NK-92 treated with Interleukin-12 subunit alpha and Interleukin-12 subunit beta, amount 100 ng/mL, for 24 hours (cell line): ENCODE data around the gene AGAP1.
"Not testable (repeated sequence)": the region's sequence is repeated elsewhere in the genome, so short reads cannot be mapped to it uniquely, and the experiment has no call there.

Experiments
- DNase-seq: peaks from one replicate; lab custom pipeline; 2025; lab: John Stamatoyannopoulos, UW

The AGAP1 gene

DNA sequence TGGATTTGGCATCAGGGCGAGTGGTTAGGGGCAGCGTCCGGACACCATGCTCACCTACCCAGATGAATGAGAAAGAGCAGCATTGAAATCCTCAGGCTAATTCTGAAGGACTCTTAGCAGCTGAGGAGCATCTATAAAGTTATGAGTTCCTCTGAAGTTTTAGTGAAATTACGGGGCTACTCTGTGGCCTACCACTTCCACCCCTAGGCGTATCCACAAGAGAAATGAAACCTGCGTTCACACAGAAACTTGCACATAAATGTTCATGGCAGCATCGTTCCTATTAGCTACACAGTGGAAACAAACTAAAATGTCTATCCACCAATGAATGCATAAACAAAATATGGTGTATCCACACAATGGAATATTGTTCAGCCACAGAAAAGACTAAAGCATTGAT, 576.4 kb downstream of the AGAP1 start:
- no peak for DNase-seq

DNA sequence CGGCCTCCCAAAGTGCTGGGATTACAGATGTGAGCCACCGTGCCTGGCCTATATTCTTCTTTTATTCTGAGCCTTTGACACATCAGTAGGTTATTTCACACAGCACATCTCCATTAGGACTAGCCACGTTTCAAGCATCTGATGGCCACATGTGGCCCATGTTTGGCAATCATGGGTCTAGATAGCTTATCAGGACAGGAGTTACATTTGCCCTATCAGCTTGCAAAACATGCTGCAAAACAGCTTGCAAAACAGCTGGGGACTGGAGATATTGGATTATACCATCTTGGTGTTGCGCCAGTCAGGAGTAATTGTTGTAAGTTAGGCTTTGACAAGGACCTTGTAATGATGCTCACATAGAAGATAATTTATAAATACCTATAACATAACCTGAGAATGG, 579.4 kb downstream of the AGAP1 start:
- no peak for DNase-seq

GRCh38 chr2:236073867-236074655, 580.2 kb downstream of the AGAP1 start:
- no peak for DNase-seq

DNA sequence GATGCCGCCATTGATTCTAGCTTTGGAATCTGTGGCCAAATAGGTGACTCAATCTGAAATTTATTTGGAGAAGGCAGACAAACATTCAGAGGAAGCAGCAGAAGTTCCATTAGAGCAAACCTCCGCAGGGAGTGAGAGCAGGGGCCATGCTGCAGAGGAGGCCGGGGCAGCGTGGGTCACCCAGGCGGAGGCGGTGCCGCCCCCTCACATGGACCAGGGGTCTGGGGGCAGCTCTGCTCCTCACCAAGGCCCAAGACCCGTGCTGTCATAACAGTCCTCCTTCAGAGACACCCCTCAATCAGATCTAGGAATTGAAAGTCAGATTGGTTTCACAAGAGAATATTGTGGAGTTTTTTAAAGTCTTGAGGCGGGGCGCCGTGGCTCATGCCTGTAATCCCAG, 582.0 kb downstream of the AGAP1 start:
- no peak for DNase-seq

DNA sequence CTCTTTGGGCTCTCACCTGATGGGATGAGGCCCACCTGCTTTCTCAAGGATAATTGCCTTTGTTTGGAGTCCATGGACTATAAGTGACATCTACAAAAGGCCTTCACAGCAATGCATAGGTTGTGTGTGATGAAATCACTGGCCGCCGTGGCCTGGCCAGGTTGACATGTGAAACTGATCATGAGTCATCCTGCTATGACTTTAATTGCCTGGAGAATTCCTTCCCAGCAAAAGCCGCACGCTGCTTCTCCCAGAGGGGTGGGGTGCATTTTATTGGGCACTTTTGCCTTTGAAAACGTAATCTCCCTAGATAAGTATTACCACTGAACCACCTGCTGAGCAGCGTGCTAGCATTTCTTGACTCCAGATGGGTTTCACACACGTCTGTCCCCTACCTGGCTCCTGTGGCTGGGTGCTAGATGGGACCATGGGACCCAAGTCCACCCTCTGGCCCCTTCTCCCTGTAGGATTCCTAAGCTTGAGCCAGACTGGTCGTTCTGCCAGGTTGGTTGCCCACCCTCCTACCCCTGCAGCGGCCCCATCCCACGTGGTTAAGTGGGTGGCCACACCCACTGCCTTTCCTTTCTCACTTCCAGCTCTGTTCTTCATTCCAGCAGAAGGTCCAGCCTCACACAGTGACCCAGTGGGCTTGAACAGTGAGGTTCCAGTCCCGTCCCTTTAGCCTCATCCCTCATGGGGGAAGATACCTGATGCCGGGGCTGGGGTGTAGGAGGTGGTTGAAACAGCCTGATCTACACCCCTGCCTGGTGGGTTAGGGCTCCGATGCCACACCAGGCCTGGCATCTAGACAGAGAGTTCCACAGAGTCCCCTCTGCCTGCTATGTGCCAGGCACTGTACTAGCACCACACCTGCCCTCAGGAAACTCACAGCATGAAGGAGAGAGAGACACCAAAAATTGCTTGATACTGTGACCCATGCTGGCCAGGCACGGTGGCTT, 584.7 kb downstream of the AGAP1 start:
- no peak for DNase-seq

DNA sequence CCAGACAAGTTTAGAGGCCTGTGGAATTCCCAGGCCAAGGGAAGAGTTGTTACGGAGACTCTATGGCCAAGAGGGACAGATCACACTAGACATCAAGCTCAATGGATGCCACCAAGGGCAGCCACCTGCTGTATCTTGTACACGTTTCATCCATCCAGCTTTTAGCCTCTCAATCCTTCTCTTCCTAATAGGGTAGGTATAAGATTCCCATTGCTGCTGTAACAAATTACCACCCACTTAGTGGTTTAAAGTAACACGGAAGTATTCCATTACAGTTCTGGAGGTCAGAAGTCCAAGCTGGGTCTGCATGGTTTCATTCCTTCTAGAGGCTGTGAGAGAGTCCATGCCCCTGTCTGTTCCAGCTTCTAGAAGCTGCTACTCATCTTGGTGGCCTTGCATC, 586.6 kb downstream of the AGAP1 start:
- DNase-seq, result no peak

DNA sequence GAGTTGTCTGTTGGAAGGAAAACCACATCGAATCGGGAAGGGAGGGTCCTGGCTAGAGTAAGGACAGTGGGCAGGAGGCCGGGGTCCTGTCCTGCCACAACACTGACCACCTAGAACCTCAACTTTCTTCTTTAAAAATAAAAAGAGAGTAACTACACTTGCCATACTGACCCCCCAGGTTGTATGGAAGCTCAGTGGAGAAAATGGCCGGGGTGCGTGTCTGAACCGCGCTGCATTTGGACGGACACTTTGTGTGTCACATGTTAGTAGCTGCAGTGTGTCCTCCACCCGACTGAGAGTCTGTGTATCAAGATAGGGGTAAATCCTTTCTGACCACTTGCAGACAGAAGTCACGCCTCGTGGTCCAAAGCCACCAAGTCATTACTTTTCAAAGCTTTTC, 587.3 kb downstream of the AGAP1 start:
- no peak for DNase-seq

DNA sequence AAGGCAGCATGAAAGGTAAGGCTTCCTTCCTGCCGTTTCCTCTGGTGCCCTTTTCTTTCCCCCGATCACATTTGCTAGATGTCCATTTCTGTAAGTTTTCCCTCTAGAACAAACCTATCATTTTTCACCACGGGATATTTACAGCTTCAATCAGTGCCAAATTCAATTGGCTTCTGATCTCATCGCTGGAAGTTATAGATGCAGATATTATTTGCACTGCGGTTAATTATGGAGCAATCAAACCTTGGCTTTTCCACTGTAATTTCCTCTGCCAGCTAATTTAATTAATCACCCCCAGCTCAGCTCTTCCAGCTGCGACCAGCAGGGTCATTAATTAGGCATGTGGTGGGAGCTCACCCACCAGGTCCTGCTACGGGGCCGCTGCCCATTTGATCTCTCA, 588.2 kb downstream of the AGAP1 start:
- no peak for DNase-seq

DNA sequence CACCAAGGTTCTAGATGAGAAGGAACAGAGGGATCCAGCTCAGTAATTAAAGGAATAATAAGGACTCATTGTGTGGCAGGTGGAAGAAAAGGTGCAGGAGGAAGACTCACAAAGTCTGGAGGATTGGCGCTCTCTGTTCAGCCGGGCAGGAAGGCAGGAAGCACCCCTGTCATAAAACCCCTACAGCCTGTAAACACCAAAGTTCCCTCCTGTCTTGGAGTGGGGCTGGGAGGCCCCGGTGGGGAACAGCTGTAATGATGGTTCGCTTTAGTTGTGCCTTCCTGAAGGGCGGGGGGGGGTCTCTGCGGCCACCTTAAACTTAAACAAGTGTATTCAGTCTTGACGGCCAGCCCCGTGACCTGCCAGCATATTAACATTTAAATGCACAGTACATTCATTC, 590.1 kb downstream of the AGAP1 start:
- DNase-seq, result no peak

DNA sequence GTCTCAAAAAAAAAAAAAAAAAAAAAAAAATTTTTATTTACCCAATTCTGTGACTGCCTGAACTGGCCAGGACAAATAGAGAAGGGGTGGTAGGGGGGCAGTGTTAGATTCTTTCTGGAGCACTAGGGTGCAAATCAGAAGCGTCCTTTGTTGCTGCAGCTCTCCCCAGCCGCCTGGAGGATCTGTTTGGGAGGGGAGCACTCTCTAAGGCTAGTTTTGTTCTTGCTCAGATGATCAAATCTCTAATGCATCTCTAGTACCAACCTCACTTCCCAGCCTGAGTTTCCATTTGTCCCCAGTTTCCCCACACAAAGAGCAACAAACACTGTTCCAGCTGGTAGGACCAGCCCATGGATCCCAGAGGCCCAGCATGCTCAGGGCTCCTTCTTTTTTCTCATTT, 591.4 kb downstream of the AGAP1 start:
- DNase-seq, result no peak

DNA sequence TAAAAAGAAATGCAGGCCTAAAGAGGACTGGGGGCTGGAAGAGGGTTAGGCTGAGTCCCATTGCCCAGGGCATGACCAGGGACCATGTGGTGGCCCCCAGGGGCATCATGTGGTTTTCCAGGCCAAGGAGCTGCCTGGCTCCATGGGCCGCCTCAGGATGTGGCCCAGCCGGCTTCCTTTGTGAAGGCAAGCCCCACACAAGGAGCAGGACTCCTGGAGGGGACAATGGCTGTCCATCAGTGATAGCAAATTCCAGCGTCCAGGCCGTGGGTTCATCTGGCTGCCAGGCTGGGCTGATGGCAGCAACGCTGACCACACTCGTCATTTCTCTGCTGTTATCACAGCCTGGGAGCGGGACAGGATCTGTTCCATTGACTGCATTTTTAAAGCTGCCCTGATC, 591.8 kb downstream of the AGAP1 start:
- DNase-seq, result no peak

DNA sequence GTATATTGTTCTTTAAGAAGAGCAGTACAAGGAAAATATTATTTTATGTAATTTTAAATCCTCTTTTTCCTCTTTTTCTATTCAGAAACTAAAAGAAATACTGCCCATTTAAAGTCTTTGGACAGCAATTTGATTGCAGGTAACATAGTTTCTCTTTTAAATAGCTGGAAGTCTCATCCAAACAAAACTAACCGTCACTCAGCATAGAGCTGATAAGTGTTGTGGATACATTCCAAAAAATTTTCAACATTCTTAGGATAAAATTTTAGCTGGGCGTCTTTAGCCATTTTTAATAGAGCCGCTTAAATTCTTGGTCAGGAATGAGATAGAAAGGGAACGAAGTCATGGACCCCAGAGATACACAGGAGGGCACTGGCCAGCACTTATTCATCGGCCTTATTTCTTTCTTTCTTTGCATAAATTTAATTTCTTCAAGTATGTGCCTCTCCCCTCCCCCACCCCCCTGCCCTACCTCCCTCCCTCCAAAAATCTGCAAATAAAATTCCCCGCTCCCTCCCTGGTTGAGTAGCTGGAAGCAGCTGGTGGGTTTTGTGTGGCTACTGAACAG, 592.6 kb downstream of the AGAP1 start:
- DNase-seq, result no peak

- DNase-seq, result no peak
These were observed 593.2 kb downstream of the AGAP1 start for GRCh38 chr2:236086971-236087465.

DNA sequence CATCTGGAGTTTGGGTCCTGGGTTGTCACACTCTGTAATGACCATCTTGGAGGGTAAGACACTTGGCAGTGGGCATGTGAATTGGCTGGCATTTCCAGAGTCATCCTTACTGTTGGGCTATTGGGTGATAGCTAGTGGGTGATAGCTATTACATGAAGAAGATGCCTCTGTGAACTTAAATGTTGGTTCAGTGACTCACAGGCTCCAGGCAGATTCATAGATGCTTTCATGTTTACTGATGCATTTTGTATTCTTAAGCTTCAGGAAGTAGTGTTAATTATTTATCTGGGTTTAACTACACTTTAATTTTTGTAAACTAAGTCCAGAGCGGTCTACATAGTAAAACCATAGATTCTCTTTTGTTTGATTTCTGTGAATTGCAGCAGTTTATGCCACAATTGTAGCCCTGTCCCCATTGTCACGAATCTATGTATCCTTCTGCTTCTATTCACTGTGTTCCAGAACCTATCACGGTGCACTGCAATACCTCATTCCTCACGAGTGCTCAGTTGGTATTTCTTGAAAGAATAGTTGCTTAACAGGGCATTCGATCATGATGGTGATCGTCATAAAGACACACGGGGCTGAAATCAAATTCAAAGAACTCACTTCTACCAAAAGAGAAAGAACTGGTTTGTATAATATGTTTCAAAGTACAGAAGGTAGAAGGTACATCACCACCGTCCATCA, 594.7 kb downstream of the AGAP1 start:
- DNase-seq, result no peak

- no peak for DNase-seq
These were observed 595.6 kb downstream of the AGAP1 start for GRCh38 chr2:236089271-236090026.

DNA sequence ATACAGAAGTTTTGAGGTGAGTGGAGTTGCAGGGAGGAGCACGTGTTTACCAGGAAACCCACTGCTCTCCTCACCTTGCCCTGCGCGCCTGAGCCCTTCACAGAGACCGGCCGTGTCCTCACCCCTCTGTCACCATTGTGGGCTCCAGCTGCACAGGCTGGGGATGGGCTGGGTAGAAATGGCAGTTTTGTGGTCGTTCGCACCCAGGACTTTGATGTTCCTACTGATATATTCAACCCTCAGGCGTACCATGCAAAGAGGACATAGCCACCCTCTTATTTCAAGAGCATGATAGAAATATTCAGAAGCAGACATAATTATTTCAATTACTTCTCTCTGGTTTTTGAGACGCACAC, 596.2 kb downstream of the AGAP1 start:
- DNase-seq, result no peak

DNA sequence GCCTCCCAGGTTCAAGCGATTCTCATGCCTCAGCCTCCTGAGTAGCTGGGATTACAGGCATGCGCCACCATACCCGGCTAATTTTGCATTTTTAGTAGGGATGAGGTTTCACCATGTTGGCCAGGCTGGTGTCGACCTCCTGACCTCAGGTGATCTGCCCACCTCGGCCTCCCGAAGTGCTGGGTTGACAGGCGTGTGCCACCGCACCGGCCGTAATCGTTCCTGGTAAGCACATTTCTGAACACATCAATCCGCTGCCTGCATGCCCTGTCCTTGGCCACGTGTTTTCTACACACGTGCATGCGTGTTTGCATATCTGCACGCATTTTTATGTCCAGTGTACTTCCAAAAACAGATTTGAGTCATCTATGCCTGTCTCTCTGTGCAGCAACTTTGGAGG, 597.0 kb downstream of the AGAP1 start:
- DNase-seq, result not testable (repeated sequence)

DNA sequence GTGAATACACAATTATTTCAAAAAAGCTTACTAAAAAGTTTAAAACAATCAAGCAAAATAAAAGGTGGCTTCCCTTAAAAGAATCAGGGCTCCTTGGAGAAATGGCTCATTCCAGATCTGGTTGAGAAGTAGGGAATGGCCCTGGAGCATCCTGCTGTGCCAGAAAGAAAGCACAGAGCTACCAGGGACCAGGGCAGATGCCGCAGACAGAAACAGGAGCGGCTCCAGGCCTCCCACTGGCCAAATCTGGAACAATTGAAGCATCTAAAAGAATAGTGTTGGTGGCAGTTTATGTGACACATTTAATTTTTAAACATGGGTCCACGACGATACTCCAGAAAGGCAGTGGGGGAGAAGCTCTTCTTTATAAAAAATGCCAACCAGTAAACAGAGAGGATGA, 598.9 kb downstream of the AGAP1 start:
- no peak for DNase-seq

DNA sequence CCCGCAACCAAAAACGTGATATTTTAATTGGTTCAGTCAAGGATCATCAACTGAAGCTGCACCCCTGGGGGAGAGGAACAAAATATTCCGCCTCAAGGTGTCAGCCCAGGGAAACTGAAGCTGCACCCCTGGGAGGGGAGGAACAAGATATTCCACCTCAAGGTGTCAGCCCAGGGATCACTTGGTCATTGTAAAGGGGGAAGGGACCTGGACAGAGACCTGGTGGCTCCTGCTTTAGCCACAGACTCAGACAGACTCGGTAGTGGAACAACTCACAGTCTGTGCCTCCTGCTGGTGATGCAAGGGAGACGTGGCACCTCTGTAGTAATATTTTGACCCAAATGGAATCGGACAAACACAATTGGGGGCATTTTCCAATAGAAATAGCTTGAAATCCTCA, 599.3 kb downstream of the AGAP1 start:
- no peak for DNase-seq

DNA sequence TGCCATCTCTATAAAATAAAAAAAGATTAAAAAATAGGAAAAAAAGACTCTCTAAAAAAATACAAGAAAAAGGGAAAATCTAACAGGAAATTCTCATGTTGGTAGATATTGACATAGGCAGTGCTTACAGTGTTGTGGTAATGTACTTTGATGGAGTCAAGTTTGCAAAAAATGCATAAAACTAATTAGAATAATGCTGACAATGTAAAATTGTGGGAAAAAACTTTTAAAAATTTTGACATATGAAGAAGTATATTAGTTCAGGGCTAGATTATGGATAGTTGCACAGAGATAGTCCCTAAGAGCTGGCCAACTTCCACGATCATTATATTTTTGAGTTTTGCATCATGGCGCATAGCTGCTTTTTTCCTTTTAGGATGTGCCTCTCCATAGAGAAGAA, 601.7 kb downstream of the AGAP1 start:
- no peak for DNase-seq

- DNase-seq, result no peak
These were observed 607.6 kb downstream of the AGAP1 start for GRCh38 chr2:236101311-236101950.
